Smooth muscle cell (in vitro differentiated cells): ENCODE results near the gene MBOAT1. TPM values are rescaled to one million over a fixed set of nuclear protein-coding genes. Genes with fewer than 3 reads are reported as not detected.
"Not testable (repeated sequence)": the region's sequence is repeated elsewhere in the genome, so short reads cannot be mapped to it uniquely, and the experiment has no call there.

ENCODE experiments used
- DNase-seq: peaks from one replicate; lab custom pipeline; 2025; ENCODE audit not compliant: unreplicated experiment; lab: John Stamatoyannopoulos, UW
- H2AFZ ChIP-seq: fragments of 200-600 bp; sonication (generic); 2 replicates; pipeline ENCODE4 v1.6.0; 2016; ENCODE audit warnings: antibody characterized with exemption, low read depth, mild to moderate bottlenecking
- H3F3A ChIP-seq: fragments of 200-600 bp; sonication (generic); 2 replicates; pipeline ENCODE4 v1.6.0; 2017; ENCODE audit warnings: antibody characterized with exemption, low read depth
- H3K27ac ChIP-seq: fragments of 200-600 bp; sonication (generic); 2 replicates; pipeline ENCODE4 v1.5.1; 2016; ENCODE audit warnings: low read depth, mild to moderate bottlenecking
- H3K27me3 ChIP-seq: fragments of 200-600 bp; sonication (generic); 2 replicates; pipeline ENCODE4 v1.6.1; 2016; ENCODE audit warnings: low read depth, mild to moderate bottlenecking
- H3K36me3 ChIP-seq: fragments of 200-600 bp; sonication (generic); 2 replicates; pipeline ENCODE4 v1.5.1; 2016; ENCODE audit warnings: low read depth
- H3K4me1 ChIP-seq: fragments of 200-600 bp; sonication (generic); 2 replicates; pipeline ENCODE4 v1.5.1; 2016; ENCODE audit warnings: low read depth
- H3K4me2 ChIP-seq: fragments of 200-600 bp; sonication (generic); 2 replicates; pipeline ENCODE4 v1.6.0; 2016; ENCODE audit warnings: mild to moderate bottlenecking
- H3K4me3 ChIP-seq: fragments of 200-600 bp; sonication (generic); 2 replicates; pipeline ENCODE4 v1.5.1; 2016; ENCODE audit warnings: mild to moderate bottlenecking
- H3K79me2 ChIP-seq: fragments of 200-600 bp; sonication (generic); 2 replicates; pipeline ENCODE4 v1.6.0; 2016; ENCODE audit warnings: low read depth, mild to moderate bottlenecking
- H3K9ac ChIP-seq: fragments of 200-600 bp; sonication (generic); 2 replicates; pipeline ENCODE4 v1.6.0; 2016; ENCODE audit warnings: low read depth
- H3K9me3 ChIP-seq: fragments of 200-600 bp; sonication (generic); replicated peaks from 2 replicates; pipeline ENCODE4 v1.5.1; 2016; ENCODE audit warnings: low read depth
- H4K20me1 ChIP-seq: fragments of 200-600 bp; sonication (generic); 2 replicates; pipeline ENCODE4 v1.6.0; 2016; ENCODE audit warnings: low read depth
- CTCF ChIP-seq: fragments of 200-600 bp; sonication (generic); IDR thresholded peaks from 2 replicates; pipeline ENCODE4 v1.5.1; 2017; ENCODE audit warnings: borderline replicate concordance, mild to moderate bottlenecking, antibody characterized with exemption; ENCODE audit not compliant: insufficient read depth, poor library complexity, severe bottlenecking
- WGBS: methylation state at CpG from one replicate; pipeline ENCODE4 v1.1.7; 2016; ENCODE audit warnings: low lambda C conversion rate; 5-methylcytosine and 5-hydroxymethylcytosine counted together
- polyA plus RNA-seq: library from polyadenylated mRNA; unstranded; fragments of >200 nt; fragmentation: Nextera tagmentation; extraction: Ambion mirVana; gene quantifications from 2 replicates; pipeline ENCODE4 v1.2.1, GENCODE V29; 2016
- total RNA-seq: library from RNA; depleted of rRNA; stranded (reverse); fragments of >200 nt; gene quantifications from 2 replicates; pipeline ENCODE4 v1.2.3, GENCODE V29; 2014

MBOAT1 gene
- total and polyA plus RNA-seq, 2 experiments from 2014 or later, result 0.73 to 2.5 TPM

GRCh38 chr6:20252311-20252710 is 40.0 kb upstream of the MBOAT1 start:
- Histone ChIP-seq H3K27me3 (no peaks in the 10 kb centered on the region), H3K79me2 (no peaks in the 10 kb centered on the region), H3F3A (no peaks in the 10 kb centered on the region), H3K9me3 (peaks cover 4% of the 10 kb centered on the region), H3K9ac (no peak overlapping the region), H3K4me3 (no peak overlapping the region), H3K4me1 (no peaks in the 10 kb centered on the region), H3K4me2 (no peak overlapping the region), H2AFZ (no peak overlapping the region), H3K27ac (no peak overlapping the region), H4K20me1 (no peaks in the 10 kb centered on the region), H3K36me3 (no peaks in the 10 kb centered on the region)
- 96% methylated on average over 6 of the region's 6 CpGs for WGBS
- DNase-seq, result no peak
- no peak for TF ChIP-seq CTCF

GRCh38 chr6:20251525-20251924 is 39.3 kb upstream of the MBOAT1 start:
- Histone ChIP-seq H3K27me3 (no peaks in the 10 kb centered on the region), H3F3A (no peaks in the 10 kb centered on the region), H2AFZ (no peak overlapping the region), H4K20me1 (no peaks in the 10 kb centered on the region), H3K36me3 (no peaks in the 10 kb centered on the region), H3K27ac (no peak overlapping the region), H3K4me2 (no peak overlapping the region), H3K9ac (no peak overlapping the region), H3K4me3 (no peak overlapping the region), H3K9me3 (peaks cover 4% of the 10 kb centered on the region), H3K4me1 (no peaks in the 10 kb centered on the region), H3K79me2 (no peaks in the 10 kb centered on the region)
- WGBS, result 87% methylated on average over 5 of the region's 5 CpGs
- TF ChIP-seq CTCF, result no peak
- DNase-seq, result no peak

- Histone ChIP-seq H2AFZ (no peak overlapping the region), H3K27ac (no peak overlapping the region), H4K20me1 (no peaks in the 10 kb centered on the region), H3K79me2 (no peaks in the 10 kb centered on the region), H3K4me3 (no peak overlapping the region), H3K4me1 (no peaks in the 10 kb centered on the region), H3K9ac (no peak overlapping the region), H3K36me3 (no peaks in the 10 kb centered on the region), H3K9me3 (no peaks in the 10 kb centered on the region), H3K4me2 (no peak overlapping the region), H3K27me3 (no peaks in the 10 kb centered on the region), H3F3A (no peaks in the 10 kb centered on the region)
- 64% methylated on average over 2 of the region's 2 CpGs for WGBS
- no peak for TF ChIP-seq CTCF
- DNase-seq, result no peak
Measured at GRCh38 chr6:20246125-20246524, 33.9 kb upstream of the MBOAT1 start.

GRCh38 chr6:20244807-20245681 is 32.8 kb upstream of the MBOAT1 start:
- H3K27ac ChIP-seq, H4K20me1 ChIP-seq, H3K4me3 ChIP-seq, H3K79me2 ChIP-seq, H3K36me3 ChIP-seq, H3K4me1 ChIP-seq, H3K9ac ChIP-seq, H3F3A ChIP-seq, H3K27me3 ChIP-seq, H2AFZ ChIP-seq, H3K4me2 ChIP-seq, DNase-seq, H3K9me3 ChIP-seq: not testable (repeated sequence)
- 99% methylated on average over 12 of the region's 29 CpGs for WGBS
